WTC11 (cell line): ENCODE data around the gene ST8SIA6. TPM values are rescaled to one million over a fixed set of nuclear protein-coding genes. Genes with fewer than 3 reads are reported as not detected.

Experiments
- ATAC-seq: fragments of 200-7000 bp; cut with Tn5 transposase; 2 replicates; pipeline ENCODE4 v1.10.0; 2021; ENCODE audit warnings: mild to moderate bottlenecking, moderate library complexity
- CTCF ChIA-PET: fragments of 300-600 bp; sonication (Branson Sonifier 250); formaldehyde crosslinking; loops from one replicate; lab custom pipeline; 2021; ENCODE audit warnings: antibody characterized with exemption; lab: Charles Lee
- POLR2A ChIA-PET: fragments of 350-600 bp; sonication (Branson Sonifier 250); formaldehyde crosslinking; loops from one replicate; lab custom pipeline; 2021; ENCODE audit warnings: antibody characterized with exemption; lab: Charles Lee
- DNase-seq: peaks from one replicate; pipeline ENCODE4 v3.0.0; 2021; ENCODE audit warnings: low spot score
- H3K27ac Mint-ChIP-seq: 2 replicates; pipeline ENCODE4 v1.8.0; 2021; ENCODE audit warnings: mixed read lengths
- H3K27me3 Mint-ChIP-seq: 2 replicates; pipeline ENCODE4 v1.8.0; 2021; ENCODE audit warnings: low read depth, mild to moderate bottlenecking, moderate library complexity, mixed read lengths
- H3K36me3 Mint-ChIP-seq: 2 replicates; pipeline ENCODE4 v1.8.0; 2021; ENCODE audit warnings: mixed read lengths
- H3K4me1 Mint-ChIP-seq: 2 replicates; pipeline ENCODE4 v1.8.0; 2022; ENCODE audit warnings: mixed read lengths
- H3K4me3 Mint-ChIP-seq: 2 replicates; pipeline ENCODE4 v1.8.0; 2021; ENCODE audit warnings: mild to moderate bottlenecking, moderate library complexity, mixed read lengths
- H3K9me3 Mint-ChIP-seq: 2 replicates; pipeline ENCODE4 v1.8.0; 2021; ENCODE audit warnings: mixed read lengths
- E2F5 ChIP-seq: sonication (generic); formaldehyde crosslinking; IDR thresholded peaks from 2 replicates; pipeline ENCODE4 v1.8.1; 2022; ENCODE audit warnings: mild to moderate bottlenecking, moderate library complexity, missing genetic modification reagents
- ELF4 ChIP-seq: sonication (generic); formaldehyde crosslinking; IDR thresholded peaks from 2 replicates; pipeline ENCODE4 v1.8.1; 2022; ENCODE audit warnings: low read depth, mild to moderate bottlenecking, moderate library complexity, missing genetic modification reagents
- FOXJ3 ChIP-seq: sonication (generic); formaldehyde crosslinking; IDR thresholded peaks from 2 replicates; pipeline ENCODE4 v1.9.0; 2021; ENCODE audit warnings: missing genetic modification reagents, mild to moderate bottlenecking, borderline replicate concordance
- IRF1 ChIP-seq: sonication (generic); formaldehyde crosslinking; IDR thresholded peaks from 2 replicates; pipeline ENCODE4 v1.8.0; 2023; ENCODE audit warnings: missing genetic modification reagents
- KAT7 ChIP-seq: sonication (generic); formaldehyde crosslinking; IDR thresholded peaks from 2 replicates; pipeline ENCODE4 v1.8.1; 2023; ENCODE audit warnings: missing genetic modification reagents, mild to moderate bottlenecking, borderline replicate concordance
- MXD4 ChIP-seq: fragments of 250-450 bp; sonication (Bioruptor Pico); IDR thresholded peaks from 2 replicates; pipeline ENCODE4 v1.8.0; 2021; ENCODE audit warnings: mild to moderate bottlenecking, moderate library complexity, borderline replicate concordance
- MYBL2 ChIP-seq: sonication (generic); formaldehyde crosslinking; IDR thresholded peaks from 2 replicates; pipeline ENCODE4 v1.8.1; 2023; ENCODE audit warnings: mild to moderate bottlenecking, moderate library complexity, missing genetic modification reagents
- NFE2L1 ChIP-seq: sonication (generic); formaldehyde crosslinking; IDR thresholded peaks from 2 replicates; pipeline ENCODE4 v1.8.1; 2023; ENCODE audit warnings: missing genetic modification reagents
- PRDM15 ChIP-seq: sonication (generic); formaldehyde crosslinking; IDR thresholded peaks from 2 replicates; pipeline ENCODE4 v1.8.0; 2022; ENCODE audit warnings: missing genetic modification reagents
- PRRX2 ChIP-seq: fragments of 250-450 bp; sonication (Bioruptor Pico); IDR thresholded peaks from 2 replicates; pipeline ENCODE4 v1.8.0; 2021; ENCODE audit warnings: mild to moderate bottlenecking
- SMAD3 ChIP-seq: sonication (generic); formaldehyde crosslinking; IDR thresholded peaks from 2 replicates; pipeline ENCODE4 v1.8.0; 2022; ENCODE audit warnings: missing genetic modification reagents, mild to moderate bottlenecking, borderline replicate concordance
- ZNF219 ChIP-seq: sonication (generic); formaldehyde crosslinking; IDR thresholded peaks from 2 replicates; pipeline ENCODE4 v1.8.0; 2023; ENCODE audit warnings: missing genetic modification reagents, mild to moderate bottlenecking, borderline replicate concordance
- ZNF263 ChIP-seq: sonication (generic); formaldehyde crosslinking; IDR thresholded peaks from 2 replicates; pipeline ENCODE4 v1.8.1; 2022; ENCODE audit warnings: low read depth, mild to moderate bottlenecking, moderate library complexity, missing genetic modification reagents
- ZNF396 ChIP-seq: fragments of 250-450 bp; sonication (Bioruptor Pico); IDR thresholded peaks from 2 replicates; pipeline ENCODE4 v1.8.0; 2021; ENCODE audit warnings: mild to moderate bottlenecking, moderate library complexity, borderline replicate concordance
- ZNF423 ChIP-seq: fragments of 250-450 bp; sonication (Bioruptor Pico); IDR thresholded peaks from 2 replicates; pipeline ENCODE4 v2.1.2; 2022; ENCODE audit warnings: mild to moderate bottlenecking, moderate library complexity
- ZNF671 ChIP-seq: fragments of 250-450 bp; sonication (Bioruptor Pico); IDR thresholded peaks from 2 replicates; pipeline ENCODE4 v1.8.0; 2021; ENCODE audit warnings: mild to moderate bottlenecking
- total RNA-seq: library from RNA; stranded (reverse); gene quantifications from 3 replicates; pipeline ENCODE4 v1.2.3, GENCODE V29; 2021
- TF ChIP-seq, protein P1 (sequence below): sonication (generic); formaldehyde crosslinking; IDR thresholded peaks from 2 replicates; pipeline ENCODE4 v1.8.1; 2022; ENCODE audit warnings: low read depth, mild to moderate bottlenecking, moderate library complexity, missing genetic modification reagents, borderline replicate concordance
- TF ChIP-seq, protein P2 (sequence below): sonication (generic); formaldehyde crosslinking; IDR thresholded peaks from 2 replicates; pipeline ENCODE4 v1.8.0; 2022; ENCODE audit warnings: mild to moderate bottlenecking, missing genetic modification reagents
- TF ChIP-seq, protein P3 (sequence below): sonication (generic); formaldehyde crosslinking; IDR thresholded peaks from 2 replicates; pipeline ENCODE4 v1.8.0; 2023; ENCODE audit warnings: mild to moderate bottlenecking, missing genetic modification reagents
- TF ChIP-seq, protein P4 (sequence below): sonication (generic); formaldehyde crosslinking; conservative IDR thresholded peaks from 2 replicates; pipeline ENCODE4 v1.8.1; 2022; ENCODE audit warnings: mild to moderate bottlenecking, missing genetic modification reagents

The ST8SIA6 gene
- total RNA-seq, 1 experiment from 2014 or later: 3.5 TPM

- no peaks in the 10 kb centered on the region for H3K9me3 Mint-ChIP-seq
- ChIA-PET CTCF (no interaction called here), POLR2A (no interaction called here)
- no peaks in the 10 kb centered on the region for H3K36me3 Mint-ChIP-seq
- no peak overlapping the region for H3K4me3 Mint-ChIP-seq
- no peak overlapping the region for H3K27ac Mint-ChIP-seq
- DNase-seq (no peak), ATAC-seq (no peak)
- TF ChIP-seq SMAD3 (CRISPR knock-in tag) (no peak), PRDM15 (no peak), ZNF396 (CRISPR knock-in tag) (no peak)
- TF ChIP-seq, protein P1, sequence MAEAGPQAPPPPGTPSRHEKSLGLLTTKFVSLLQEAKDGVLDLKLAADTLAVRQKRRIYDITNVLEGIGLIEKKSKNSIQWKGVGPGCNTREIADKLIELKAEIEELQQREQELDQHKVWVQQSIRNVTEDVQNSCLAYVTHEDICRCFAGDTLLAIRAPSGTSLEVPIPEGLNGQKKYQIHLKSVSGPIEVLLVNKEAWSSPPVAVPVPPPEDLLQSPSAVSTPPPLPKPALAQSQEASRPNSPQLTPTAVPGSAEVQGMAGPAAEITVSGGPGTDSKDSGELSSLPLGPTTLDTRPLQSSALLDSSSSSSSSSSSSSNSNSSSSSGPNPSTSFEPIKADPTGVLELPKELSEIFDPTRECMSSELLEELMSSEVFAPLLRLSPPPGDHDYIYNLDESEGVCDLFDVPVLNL (CRISPR knock-in tag): no peak
- peaks cover 14% of the 10 kb centered on the region for H3K4me1 Mint-ChIP-seq
- H3K27me3 Mint-ChIP-seq: no peaks in the 10 kb centered on the region
Observed at GRCh38 chr10:17427201-17427600, 27.2 kb downstream of the ST8SIA6 start.

- no peaks in the 10 kb centered on the region for H3K27me3 Mint-ChIP-seq
- H3K4me1 Mint-ChIP-seq: peaks cover 12% of the 10 kb centered on the region
- H3K4me3 Mint-ChIP-seq: no peak overlapping the region
- POLR2A ChIA-PET: interaction anchor here (0.6 kb wide), 1 partner anchor 361 kb away, joined by 3 read pairs; no protein-coding TSS in a partner anchor
- ATAC-seq (no peak), DNase-seq (no peak)
- H3K9me3 Mint-ChIP-seq: no peaks in the 10 kb centered on the region
- CTCF ChIA-PET: interaction anchor here (1.2 kb wide), 1 partner anchor 14 kb away, joined by 3 read pairs; no protein-coding TSS in a partner anchor
- H3K36me3 Mint-ChIP-seq: no peaks in the 10 kb centered on the region
- no peak overlapping the region for H3K27ac Mint-ChIP-seq
- TF ChIP-seq MYBL2 (no peak), ZNF263 (CRISPR knock-in tag) (no peak), ZNF671 (CRISPR knock-in tag) (no peak), MXD4 (CRISPR knock-in tag) (no peak), KAT7 (no peak), ZNF219 (CRISPR knock-in tag) (no peak), FOXJ3 (CRISPR knock-in tag) (no peak), NFE2L1 (CRISPR knock-in tag) (no peak), ELF4 (CRISPR knock-in tag) (no peak), ZNF423 (no peak), E2F5 (CRISPR knock-in tag) (no peak), IRF1 (CRISPR knock-in tag) (no peak), PRRX2 (CRISPR knock-in tag) (no peak)
- TF ChIP-seq, protein P2, sequence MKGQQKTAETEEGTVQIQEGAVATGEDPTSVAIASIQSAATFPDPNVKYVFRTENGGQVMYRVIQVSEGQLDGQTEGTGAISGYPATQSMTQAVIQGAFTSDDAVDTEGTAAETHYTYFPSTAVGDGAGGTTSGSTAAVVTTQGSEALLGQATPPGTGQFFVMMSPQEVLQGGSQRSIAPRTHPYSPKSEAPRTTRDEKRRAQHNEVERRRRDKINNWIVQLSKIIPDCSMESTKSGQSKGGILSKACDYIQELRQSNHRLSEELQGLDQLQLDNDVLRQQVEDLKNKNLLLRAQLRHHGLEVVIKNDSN (CRISPR knock-in tag): no peak
- TF ChIP-seq, protein P3, sequence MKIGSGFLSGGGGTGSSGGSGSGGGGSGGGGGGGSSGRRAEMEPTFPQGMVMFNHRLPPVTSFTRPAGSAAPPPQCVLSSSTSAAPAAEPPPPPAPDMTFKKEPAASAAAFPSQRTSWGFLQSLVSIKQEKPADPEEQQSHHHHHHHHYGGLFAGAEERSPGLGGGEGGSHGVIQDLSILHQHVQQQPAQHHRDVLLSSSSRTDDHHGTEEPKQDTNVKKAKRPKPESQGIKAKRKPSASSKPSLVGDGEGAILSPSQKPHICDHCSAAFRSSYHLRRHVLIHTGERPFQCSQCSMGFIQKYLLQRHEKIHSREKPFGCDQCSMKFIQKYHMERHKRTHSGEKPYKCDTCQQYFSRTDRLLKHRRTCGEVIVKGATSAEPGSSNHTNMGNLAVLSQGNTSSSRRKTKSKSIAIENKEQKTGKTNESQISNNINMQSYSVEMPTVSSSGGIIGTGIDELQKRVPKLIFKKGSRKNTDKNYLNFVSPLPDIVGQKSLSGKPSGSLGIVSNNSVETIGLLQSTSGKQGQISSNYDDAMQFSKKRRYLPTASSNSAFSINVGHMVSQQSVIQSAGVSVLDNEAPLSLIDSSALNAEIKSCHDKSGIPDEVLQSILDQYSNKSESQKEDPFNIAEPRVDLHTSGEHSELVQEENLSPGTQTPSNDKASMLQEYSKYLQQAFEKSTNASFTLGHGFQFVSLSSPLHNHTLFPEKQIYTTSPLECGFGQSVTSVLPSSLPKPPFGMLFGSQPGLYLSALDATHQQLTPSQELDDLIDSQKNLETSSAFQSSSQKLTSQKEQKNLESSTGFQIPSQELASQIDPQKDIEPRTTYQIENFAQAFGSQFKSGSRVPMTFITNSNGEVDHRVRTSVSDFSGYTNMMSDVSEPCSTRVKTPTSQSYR (CRISPR knock-in tag): no peak
- TF ChIP-seq, protein P4, sequence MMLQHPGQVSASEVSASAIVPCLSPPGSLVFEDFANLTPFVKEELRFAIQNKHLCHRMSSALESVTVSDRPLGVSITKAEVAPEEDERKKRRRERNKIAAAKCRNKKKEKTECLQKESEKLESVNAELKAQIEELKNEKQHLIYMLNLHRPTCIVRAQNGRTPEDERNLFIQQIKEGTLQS (CRISPR knock-in tag): no peak
Observed at GRCh38 chr10:17426263-17426750, 28.1 kb downstream of the ST8SIA6 start.
